ENCODE data around the gene TSPEAR.
"Not testable (repeated sequence)": the region's sequence is repeated elsewhere in the genome, so short reads cannot be mapped to it uniquely, and the experiment has no call there.

The TSPEAR gene

DNA sequence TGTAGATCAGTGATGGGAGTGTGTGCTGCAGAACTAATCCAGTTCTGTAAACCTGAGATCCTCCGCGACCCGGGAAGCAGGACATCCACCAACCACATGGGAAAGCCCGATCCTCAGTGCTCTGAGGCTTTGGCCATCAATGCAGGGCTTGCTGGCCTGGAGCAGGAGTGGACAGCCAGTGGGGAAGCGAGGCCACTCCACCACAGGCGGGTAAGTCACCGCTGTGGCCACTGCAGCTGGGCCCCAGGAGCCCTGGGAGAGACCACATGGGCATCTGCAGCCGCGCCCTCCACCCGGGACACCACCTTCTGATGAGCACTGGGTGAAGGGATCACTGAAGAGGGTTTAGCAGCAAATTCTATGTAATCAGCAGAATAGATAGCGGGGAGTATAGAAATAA is 30.2 kb downstream of the TSPEAR start:
- DNase-seq: no peak

DNA sequence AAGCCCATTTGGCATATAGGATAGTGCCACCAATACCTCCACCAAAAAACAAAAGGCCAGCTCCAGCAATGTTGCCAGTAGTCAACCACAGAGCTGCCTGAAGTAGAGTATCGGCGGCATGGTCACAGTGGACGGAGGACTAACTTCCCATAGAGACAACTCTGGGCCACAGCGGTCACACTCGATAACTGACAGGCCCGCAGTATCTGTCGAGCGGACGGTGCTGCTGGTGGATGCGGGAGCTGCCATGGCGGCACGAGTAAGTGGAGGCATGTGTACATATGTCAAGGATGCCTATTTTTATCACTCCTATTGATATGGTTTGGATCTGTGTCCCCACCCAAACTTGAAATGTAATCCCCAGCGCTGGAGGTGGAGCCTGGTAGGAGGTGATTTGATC is 33.5 kb downstream of the TSPEAR start:
- DNase-seq: no peak

DNA sequence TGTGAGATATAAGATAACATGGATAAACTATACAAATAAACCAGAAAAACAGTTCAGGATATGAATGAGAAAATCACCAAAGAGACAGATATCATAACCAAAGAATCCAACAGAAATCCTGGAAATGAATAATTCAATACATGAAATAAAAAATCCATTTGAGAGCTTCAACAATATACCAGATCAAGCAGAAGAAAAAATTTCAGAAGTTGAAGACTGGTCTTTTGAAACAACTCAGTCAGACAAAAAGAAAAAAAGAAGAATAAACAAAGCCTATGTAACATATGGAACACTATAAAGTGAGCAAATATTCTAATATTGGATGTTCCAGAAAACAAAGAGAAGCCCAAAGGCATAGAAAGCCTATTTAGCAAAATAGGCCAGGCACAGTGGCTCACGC is 39.5 kb downstream of the TSPEAR start:
- no peak for DNase-seq

DNA sequence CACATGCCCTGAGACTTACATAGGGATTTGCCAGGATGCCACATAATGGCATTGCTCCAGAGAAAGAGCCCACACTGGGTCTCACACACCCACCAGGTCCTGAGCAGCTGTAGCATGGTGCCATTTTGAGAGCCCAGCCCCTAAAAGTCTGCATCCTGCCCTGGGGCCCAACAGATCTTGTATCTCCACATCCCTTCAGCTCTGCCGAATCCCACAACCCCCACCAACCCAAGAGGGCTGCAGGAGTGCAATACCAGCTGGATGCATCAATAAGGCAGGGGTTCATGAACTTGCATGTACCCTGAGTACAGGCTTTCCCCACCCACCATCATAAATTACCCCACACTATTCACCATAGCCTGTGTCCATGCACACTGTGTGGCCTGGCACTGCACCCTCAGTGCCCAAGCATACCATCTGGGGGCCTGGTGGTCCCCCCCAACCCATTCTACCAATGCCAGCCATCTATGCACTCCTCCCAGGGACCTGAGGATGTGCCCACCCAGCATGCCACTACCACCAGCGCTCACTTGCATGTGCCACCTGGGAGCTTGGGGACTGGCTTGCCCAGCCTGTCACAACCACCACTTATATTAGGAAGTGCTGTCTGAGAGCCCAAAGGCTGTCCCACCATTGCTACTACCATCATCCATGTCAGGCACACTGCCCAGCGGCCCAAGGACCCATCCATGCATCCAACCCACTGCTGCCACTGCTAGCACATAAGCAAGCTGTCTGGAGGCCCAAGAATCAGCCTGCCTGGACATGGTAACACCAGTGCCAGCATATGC is 40.5 kb downstream of the TSPEAR start:
- DNase-seq: no peak

DNA sequence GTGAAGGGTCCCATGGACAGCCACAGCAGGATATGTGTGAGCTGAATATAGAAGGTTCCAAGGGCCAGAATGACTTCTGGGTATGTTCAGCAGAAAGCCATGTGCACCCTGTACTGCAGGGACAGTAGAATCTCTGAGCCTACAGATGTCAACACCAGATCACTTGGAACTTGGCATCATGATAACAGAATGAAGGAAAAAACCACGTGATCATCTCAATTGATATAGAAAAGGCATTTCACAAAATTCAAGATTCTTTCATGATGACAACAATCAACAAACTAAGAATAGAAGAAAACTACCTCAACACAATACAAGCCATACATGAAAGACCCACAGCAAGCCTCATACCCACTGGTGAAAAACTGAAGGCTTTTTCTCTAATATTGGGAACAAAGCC is 43.8 kb downstream of the TSPEAR start:
- DNase-seq: no peak

DNA sequence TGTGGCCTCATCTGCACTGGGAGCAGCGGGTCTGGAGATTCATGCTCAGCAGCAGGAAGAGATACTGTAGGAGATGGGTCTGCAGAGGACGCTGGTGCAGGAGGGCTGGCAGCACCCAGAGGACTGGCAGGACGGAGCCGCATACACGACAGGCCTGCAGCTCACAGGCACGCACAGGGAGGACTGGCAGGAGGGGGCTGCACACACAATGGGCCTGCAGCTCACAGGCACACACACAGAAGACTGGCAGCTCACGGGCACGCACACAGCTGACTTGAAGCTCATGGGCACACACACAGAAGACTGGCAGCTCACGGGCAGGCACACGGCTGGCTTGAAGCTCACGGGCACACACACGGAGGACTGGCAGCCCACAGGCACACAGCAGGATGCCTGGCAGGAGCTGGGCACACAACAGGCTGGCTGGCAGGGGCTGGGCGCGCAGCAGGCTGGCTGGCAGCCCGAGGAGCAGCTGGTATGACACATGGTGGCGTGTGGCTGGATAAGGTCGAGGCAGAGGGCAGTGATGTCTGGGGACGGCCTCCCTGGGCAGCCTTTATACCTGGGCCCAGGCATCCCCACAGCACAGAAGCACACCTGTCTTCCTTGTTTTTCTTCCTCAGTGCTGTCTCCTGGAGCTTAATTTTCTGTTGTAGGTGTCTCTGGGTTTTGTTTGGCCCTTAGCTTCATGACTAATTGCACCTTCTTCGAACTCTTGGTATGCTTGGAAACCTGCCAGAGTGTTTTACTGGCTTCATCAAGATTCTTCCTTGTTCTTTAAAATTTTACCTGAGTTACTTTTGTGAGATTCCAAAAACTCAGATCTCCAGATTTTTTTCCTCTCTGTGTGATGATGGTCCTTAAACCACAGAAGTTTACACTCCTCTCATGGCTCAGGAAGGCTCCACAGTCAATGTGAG is 44.7 kb downstream of the TSPEAR start, which contains the start of gene KRTAP12-2:
TSS of gene KRTAP12-2 (minus strand) at position 527 of the 920 bp plus-strand sequence. CDS start at position 486, 41 bp downstream.
- peak; percentile 69 for DNase-seq

DNA sequence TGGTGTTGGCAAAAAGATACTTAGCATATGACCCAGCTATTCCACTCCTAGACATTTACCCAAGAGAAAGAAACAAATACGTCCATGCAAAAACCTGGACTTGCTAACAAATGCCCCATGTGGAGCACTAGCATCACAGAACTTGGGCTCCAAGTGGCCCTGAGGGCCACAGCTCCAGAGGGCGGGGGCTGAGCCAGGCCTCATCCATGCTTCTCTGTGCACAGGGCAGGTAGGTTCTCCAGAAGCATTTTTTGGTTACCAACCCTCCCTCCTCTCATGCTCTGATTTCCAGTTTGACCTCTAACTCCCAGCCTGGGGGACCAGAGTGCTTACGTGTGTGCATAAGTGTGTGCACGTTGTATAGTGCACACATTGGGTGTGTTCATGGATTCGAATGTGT is 46.7 kb downstream of the TSPEAR start:
- DNase-seq: no peak

DNA sequence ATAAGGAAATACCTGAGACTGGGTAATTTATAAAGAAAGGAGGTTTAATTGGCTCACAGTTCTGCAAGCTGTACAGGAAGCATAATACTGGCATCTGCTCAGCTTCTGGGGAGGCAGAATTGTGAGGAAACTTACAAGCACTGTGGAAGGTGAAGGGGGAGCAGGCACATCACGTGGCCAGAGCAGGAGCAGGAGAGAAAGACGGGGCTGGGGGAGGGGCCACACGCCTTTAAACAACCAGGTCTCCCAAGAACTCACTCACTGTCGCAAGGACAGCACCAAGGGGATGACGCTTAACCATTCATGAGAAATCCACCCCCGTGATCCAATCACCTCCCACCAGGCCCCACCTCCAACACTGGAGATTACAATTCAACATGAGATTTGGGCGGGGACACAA is 49.8 kb downstream of the TSPEAR start:
- not testable (repeated sequence) for DNase-seq

DNA sequence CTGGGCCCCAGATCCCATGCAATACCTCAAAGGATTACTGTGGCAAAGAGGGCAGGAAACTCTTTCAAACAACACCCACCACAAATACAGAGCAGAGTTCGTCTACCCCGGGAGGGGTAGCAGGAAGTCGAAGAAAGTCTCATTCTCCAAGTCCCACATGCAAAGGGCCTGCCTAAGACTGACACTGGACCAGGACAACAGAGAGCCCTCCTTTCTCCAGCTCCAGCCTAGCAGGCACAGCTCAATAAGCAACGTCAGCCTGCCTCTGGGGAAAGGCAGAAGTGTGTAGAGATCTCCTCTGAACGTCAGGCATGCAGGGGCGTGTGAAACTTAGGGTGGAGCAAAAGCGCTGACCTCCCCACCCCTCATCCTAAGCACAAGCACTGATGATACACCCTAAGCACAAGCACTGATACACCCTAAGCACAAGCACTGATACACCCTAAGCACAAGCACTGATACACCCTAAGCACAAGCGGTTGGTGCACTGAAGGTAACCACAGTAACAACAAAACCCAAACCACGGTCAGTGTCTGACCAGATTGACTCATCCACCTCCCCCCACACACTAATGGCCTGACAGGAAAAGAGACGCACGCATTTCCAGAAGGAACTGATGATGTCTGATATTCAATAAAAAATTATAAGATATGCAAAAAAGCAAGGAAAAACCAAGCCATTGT is 52.3 kb downstream of the TSPEAR start:
- DNase-seq: no peak

DNA sequence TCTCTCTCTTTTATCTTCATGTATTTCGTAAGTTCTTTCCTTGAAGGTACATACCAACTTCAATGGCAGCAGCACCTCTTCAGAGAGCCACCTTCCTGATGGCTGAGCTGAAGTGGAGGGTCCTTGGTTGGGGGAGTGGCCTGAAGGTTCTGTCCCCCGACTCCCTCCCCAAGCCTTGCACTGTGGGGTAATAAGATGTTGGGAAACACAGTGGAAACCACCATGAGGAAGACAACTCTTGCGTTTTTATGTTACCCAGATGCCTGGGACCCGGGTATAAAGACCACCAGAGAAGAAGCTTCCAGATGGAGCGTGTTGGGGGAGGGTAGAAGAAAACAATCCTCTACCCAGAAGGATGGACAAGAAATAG is 52.8 kb downstream of the TSPEAR start:
- DNase-seq: no peak

DNA sequence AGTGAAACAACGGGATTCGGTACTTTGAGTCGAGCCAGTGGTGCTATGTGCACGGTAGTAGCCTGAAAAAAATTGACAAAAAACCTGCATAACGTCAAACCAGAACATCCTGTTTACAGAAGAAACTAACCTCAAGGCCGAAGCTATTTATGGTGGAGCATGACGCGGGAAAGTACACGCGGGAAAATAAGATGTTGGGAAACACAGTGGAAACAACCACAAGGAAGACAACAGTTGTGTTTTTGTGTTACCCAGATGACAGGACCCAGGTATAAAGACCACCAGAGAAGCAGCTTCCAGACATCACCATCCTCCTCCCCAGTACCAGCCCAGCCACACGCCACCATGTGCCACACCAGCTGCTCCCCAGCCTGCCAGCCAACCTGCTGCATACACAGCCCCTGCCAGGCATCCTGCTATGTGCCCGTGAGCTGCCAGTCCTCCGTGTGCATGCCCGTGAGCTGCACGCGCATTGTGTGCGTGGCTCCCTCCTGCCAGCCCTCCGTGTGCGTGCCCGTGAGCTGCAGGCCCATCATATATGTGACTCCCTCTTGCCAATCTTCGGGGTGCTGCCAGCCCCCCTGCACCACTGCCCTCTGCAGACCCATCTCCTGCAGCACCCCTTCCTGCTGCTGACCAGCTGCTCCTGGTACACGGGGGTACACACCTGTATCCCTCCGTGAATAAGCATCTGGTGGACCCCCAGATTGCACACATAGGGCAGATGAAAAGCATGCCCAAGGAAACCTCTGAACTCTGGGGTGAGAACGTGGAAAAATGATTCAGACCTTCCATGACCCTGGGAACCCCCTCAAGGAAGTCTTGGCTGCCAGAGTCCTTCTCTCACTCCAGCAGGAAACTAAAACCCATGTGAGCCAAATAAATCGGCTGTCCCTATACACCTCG is 53.5 kb downstream of the TSPEAR start, which contains the start of gene KRTAP12-3:
TSS of gene KRTAP12-3 (plus strand) at position 298 of the 906 bp plus-strand sequence. CDS start at position 346, 48 bp downstream.
- DNase-seq: no peak

DNA sequence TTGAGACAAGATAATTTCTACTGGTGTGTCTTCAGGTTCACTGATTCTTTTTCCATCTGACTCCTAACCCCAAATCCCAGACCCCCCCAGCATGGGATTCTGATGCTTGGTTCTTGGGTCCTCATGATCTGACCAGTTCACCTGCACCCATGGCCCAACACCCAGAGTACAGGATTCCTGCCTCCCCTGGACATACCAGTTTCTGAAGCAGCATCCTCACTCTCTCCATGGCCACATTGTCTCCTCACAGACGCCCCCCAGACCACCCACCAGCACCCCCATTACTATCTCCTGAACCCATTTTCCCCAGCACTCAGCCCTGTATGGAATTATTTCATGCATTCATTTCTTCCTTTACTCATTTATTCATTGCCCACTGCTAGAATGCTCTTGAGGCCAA is 54.5 kb downstream of the TSPEAR start:
- no peak for DNase-seq

DNA sequence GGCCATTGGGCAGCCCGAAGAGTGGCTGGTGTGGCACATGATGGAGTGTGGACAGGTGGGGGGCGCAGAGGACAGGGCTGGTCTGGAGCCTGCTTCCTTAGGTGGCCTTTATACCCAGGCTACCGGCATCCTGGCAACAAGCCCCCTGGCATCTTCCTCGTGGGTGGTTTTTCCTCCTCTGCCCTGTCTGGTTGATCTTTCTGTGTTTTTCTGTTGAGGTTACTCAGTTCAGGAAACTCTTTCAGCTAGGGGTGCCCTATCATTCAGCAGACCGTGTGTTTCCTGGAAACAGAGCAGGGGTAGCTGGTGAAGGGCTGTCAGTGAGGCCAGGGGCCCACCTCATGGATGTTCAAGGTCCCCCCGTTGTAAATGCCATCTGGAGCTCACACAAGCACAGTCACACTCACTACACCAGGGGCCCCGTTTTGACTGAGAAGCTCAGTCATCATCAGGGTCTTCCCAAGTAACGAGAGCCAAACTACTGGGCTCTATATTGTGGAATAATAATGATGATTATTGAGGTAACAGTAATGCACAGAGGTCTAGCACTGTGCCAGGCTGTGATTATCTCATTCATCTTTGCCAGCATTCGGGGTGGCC is 56.7 kb downstream of the TSPEAR start, which contains the start of gene KRTAP12-4:
TSS of gene KRTAP12-4 (minus strand) at position 84 of the 600 bp plus-strand sequence. CDS start at position 39, 45 bp downstream.
- DNase-seq: no peak

DNA sequence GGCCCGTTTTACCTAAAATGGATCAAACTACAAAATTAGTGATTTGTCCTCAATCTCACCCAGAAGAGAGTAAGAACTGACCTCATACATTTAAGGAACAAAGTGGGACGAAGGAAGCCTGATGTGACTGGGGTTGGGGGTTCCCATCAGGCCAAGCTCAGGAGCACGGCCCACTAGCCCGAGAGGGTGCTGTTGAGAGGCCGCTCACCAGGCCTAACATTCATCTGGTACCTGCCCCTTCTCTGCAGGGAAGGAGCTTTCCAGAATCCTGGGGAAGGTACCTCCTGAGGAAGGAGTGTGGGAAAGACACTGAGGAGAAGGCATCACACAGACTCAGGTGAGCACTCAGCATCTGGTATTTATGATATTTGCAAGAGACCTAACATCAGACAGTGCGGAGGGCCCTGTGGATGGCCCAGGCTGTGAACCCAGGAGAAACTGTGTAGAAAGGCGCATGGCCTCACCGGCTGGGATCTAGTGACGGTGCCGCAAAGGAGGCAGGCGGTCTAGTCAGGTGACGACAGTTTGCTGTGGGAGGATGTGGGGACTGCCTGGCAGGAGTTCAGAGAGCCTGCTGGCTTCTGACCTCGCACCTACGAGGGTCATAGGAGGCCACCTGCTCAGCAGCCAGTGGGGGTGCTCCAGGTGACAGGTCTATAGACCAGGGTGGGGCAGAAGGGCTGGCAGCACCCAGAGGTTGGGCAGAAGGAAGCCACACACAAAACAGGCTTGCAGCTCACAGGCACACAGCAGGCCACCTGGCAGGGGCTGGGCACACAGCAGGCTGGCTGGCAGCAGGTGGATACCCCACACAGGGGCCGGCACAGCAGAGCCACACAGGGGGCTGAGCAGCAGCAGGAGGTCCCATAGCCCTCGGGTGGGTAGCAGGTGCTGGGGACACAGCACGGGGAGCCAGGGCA is 57.5 kb downstream of the TSPEAR start:
- DNase-seq: peak; percentile 46

DNA sequence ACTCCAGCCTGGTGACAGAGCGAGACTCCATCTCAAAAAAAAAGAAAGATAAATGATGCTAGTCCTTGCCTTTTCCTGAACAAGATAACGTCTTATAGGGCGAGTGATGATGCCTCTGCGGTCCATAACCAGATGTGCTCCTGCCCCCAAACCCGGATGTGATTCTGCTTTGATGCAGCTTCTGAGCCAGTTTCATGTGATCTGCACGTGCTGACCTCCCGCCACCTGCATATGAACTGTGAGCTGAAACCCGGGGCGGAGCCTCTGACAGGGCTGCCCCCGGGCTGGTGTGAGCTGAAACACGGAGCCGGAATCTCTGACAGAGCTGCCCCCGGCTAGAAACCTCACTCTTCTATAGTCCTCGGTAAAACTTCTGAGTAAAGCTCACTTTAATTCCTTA is 58.2 kb downstream of the TSPEAR start:
- no peak for DNase-seq

DNA sequence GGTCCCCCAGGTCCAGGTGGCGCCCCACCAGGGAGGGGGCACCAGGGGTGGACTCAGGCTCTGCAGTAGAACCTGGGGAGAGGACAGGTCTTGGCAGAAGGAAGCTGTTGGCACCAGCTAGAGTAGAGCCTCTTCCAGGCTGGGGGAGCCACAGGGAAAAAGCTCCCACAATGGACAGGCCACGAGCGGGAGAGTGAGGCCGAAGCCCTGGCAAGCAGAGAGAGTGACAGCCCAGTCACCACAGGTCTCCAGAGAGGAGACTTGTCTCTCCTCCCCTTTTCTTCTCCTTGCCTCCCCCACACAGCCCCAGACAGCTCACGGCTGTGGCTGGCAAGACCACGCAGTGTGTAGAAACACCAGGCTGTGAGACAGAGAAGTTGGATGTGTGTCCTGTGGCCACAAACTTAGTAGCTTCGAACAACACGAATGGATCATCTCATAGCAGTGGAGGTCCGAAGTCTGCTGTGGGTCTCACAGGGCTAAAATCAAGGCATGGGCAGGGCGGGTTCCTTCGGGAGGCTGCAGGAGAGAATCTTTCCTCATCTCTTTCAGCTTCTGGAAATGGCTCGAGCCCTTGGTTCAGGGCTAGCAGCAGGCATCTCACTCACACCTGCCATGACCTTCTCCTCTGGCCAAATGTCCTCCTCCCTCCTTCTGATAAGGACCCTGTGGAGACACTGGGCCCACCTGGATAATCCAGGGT is 60.2 kb downstream of the TSPEAR start:
- no peak for DNase-seq

DNA sequence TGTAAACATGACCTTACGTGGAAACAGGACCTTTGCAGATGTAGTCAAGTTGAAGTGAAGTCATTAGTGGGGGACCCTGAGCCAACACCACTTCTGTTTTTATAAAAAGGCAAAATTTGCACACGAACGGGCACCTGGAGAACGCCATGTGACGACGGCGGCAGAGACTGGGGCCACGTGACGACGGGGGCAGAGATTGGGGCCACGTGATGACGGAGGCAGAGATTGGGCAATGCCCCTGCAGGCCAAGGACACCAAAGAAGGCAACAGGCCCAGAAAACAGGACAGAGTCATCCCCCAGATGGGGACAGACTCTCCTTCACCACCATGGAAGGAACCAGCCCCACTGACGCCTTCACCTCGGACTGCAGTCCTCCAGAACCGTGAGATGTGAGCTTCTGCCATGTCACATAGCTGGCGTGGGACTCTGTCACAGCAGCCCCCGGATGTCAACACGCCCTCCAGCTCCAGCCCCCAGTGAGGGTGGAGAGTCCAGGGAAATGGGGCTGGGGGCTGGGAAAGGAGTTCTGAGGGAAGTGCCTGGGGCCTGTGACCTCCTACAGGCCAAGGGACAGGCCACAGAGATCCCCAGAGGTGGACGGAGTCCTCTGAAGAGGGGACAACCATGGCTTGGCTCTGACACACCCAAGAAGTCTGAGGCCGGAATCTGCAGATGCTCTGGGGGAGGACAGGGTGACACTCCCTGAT is 61.0 kb downstream of the TSPEAR start:
- no peak for DNase-seq

DNA sequence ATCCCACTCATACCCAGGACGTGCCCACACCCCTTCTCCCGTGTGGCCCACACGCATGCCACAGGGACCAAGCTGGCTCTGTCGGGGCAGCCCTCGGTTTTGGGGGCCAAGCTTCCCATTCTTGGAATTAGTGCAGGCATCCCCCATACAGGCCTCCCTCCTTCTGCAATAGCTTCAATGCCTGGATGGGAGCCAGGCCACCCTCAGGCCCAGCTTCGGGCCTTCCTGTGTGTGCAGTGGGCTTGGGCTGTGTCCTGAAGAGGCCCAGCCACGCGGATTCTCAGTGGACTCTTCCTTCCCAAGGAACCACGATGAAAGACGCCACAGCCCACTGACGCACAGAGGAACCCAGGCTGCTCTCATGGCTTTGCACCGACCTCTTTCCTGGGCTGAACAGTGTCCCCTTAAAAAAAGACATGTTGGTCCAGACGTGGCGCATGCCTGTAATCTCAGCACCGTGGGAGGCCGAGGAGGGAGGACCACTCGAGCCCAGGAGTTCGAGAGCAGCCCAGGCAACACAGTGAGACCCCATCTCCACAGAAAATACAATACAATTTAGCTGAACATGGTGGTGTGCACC is 61.8 kb downstream of the TSPEAR start:
- no peak for DNase-seq
